ENCODE measurements around the gene HBG1. TPM values are rescaled to one million over a fixed set of nuclear protein-coding genes. Genes with fewer than 3 reads are reported as not detected.

HBG1 gene
- total RNA-seq, 1 experiment from 2014 or later = not detected

GRCh38 chr11:5282628-5283027 is 33.0 kb upstream of the HBG1 start:
- H3K27ac ChIP-seq (ENCODE audit: insufficient read length, low read depth, low read length) = no peak overlapping the region
- no peak overlapping the region for H3K18ac ChIP-seq (ENCODE audit: insufficient read length, low read depth, low read length)
- no peak overlapping the region for H3K4ac ChIP-seq (ENCODE audit: low read depth, low read length)
- H3K4me1 ChIP-seq (ENCODE audit: insufficient read depth, low read length) = no peaks in the 10 kb centered on the region
- no peak overlapping the region for H4K5ac ChIP-seq (ENCODE audit: insufficient read length, low read depth, low read length)
- whole genome bisulfite sequencing (ENCODE audit: extremely low coverage, insufficient read length, low lambda C conversion rate) = no CpG with 5 or more reads among the region's 2 CpGs
- H3K9me3 ChIP-seq (ENCODE audit: control insufficient read depth, low read depth, low read length) = no peaks in the 10 kb centered on the region
- no peak for DNase-seq
- no peak overlapping the region for H2BK15ac ChIP-seq (ENCODE audit: low read depth, low read length)
- H3K79me2 ChIP-seq (ENCODE audit: insufficient read depth, low read length) = no peaks in the 10 kb centered on the region
- no peak overlapping the region for H4K91ac ChIP-seq (ENCODE audit: insufficient read length, low read depth, low read length)
- no peak overlapping the region for H2BK12ac ChIP-seq (ENCODE audit: insufficient read length, low read depth, low read length)
- TF ChIP-seq CTCF (conservative IDR thresholded peaks at IDR 0.05) = no peak
- H3K14ac ChIP-seq (ENCODE audit: insufficient read depth, low read length) = no peak overlapping the region
- no peak overlapping the region for H3K4me2 ChIP-seq (ENCODE audit: insufficient read depth, insufficient read length, low read length)
- no peak overlapping the region for H2BK5ac ChIP-seq (ENCODE audit: insufficient read length, low read length)
- H2AK5ac ChIP-seq (ENCODE audit: insufficient read length, low read length) = no peak overlapping the region
- Mint-ChIP-seq H3K27me3 (ENCODE audit: low read depth) (no peaks in the 10 kb centered on the region; the same call in 1 of the 2 replicates), H3K4me1 (peaks cover 4 to 7% of the 10 kb centered on the region in 2 experiments), H3K4me3 (no peak overlapping the region), H3K36me3 (ENCODE audit: insufficient read depth in 1 of 3, low read depth in 3 of 3) (no peaks in the 10 kb centered on the region; a peak in 1 of 7 replicates), H3K27ac (no peak overlapping the region), H3K9me3 (no peaks in the 10 kb centered on the region)
- H2BK20ac ChIP-seq (ENCODE audit: low read depth, low read length, poor library complexity, severe bottlenecking) = no peak overlapping the region
- no peaks in the 10 kb centered on the region for H3K23me2 ChIP-seq (ENCODE audit: insufficient read length, low read depth, low read length, poor library complexity, severe bottlenecking)
- no peak overlapping the region for H2BK120ac ChIP-seq (ENCODE audit: low read depth, low read length, poor library complexity, severe bottlenecking)
- no peak overlapping the region for H2AFZ ChIP-seq (ENCODE audit: low read length)
- no peak overlapping the region for H3K56ac ChIP-seq (ENCODE audit: insufficient read length, low read depth, low read length)
- H3T11ph ChIP-seq (ENCODE audit: low read length) = no peak overlapping the region
- H3K9ac ChIP-seq (ENCODE audit: extremely low read depth, insufficient read length, low read length) = no peak overlapping the region
- no peaks in the 10 kb centered on the region for H4K20me1 ChIP-seq (ENCODE audit: control insufficient read depth, insufficient read depth, insufficient read length)
- no peak overlapping the region for H4K8ac ChIP-seq (replicated peaks; ENCODE audit: insufficient read length, low read depth, low read length)
- H3K79me1 ChIP-seq (ENCODE audit: insufficient read depth, low read depth, low read length, poor library complexity, severe bottlenecking) = no peaks in the 10 kb centered on the region
- no peaks in the 10 kb centered on the region for H3K27me3 ChIP-seq (ENCODE audit: insufficient read depth, low read length)
- H3K23ac ChIP-seq (ENCODE audit: insufficient read length, low read depth, low read length) = no peak overlapping the region
